Measurements from ENCODE around the gene CHGA.

- TF ChIP-seq CTCF (conservative IDR thresholded peaks at IDR 0.05; ENCODE audit: low read length) (no peak), EZH2phosphoT487 (IDR thresholded peaks at IDR 0.05; ENCODE audit: borderline replicate concordance) (no peak)
Measured at GRCh38 chr14:92884410-92884809, 38.5 kb upstream of the CHGA start.
